GM13976 (cell line): ENCODE measurements around the gene BABAM2.
"Not testable (repeated sequence)": the region's sequence is repeated elsewhere in the genome, so short reads cannot be mapped to it uniquely, and the experiment has no call there.

Experiments
- DNase-seq: peaks from one replicate; pipeline ENCODE4 v3.0.0; 2012; ENCODE audit warnings: low spot score
- in situ Hi-C: fragments of 300-500 bp; cut with MboI; formaldehyde crosslinking; loops from one replicate; pipeline ENCODE4 v1.12.0; 2022; ENCODE audit warnings: low sequenced_read_pairs, mixed read lengths, inconsistent platforms; ENCODE audit not compliant: unreplicated experiment
- TF ChIP-seq, protein P1 (sequence below): IDR thresholded peaks from 2 replicates; pipeline ENCODE4 v1.5.1; 2012; ENCODE audit warnings: borderline replicate concordance, mild to moderate bottlenecking; ENCODE audit not compliant: insufficient read depth; ENCODE audit errors: extremely low read depth, missing control alignments, control extremely low read depth

BABAM2 gene

GRCh38 chr2:28025123-28025522, 134.6 kb downstream of the BABAM2 start:
- in situ Hi-C loops, result no loop called here
- no peak for DNase-seq
- TF ChIP-seq, protein P1, sequence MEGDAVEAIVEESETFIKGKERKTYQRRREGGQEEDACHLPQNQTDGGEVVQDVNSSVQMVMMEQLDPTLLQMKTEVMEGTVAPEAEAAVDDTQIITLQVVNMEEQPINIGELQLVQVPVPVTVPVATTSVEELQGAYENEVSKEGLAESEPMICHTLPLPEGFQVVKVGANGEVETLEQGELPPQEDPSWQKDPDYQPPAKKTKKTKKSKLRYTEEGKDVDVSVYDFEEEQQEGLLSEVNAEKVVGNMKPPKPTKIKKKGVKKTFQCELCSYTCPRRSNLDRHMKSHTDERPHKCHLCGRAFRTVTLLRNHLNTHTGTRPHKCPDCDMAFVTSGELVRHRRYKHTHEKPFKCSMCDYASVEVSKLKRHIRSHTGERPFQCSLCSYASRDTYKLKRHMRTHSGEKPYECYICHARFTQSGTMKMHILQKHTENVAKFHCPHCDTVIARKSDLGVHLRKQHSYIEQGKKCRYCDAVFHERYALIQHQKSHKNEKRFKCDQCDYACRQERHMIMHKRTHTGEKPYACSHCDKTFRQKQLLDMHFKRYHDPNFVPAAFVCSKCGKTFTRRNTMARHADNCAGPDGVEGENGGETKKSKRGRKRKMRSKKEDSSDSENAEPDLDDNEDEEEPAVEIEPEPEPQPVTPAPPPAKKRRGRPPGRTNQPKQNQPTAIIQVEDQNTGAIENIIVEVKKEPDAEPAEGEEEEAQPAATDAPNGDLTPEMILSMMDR, result no peak

DNA sequence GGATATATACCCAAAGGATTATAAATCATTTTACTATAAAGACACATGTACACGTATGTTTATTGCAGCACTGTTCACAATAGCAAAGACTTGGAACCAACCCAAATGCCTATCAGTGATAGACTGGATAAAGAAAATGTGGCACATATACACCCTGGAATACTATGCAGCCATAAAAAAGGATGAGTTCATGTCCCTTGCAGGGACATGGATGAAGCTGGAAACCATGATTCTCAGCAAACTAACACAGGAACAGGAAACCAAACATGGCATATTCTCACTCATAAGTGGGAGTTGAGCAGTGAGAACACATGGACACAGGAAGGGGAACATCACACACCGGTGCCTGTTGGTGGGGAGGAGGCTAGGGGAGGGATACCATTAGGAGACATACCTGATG, 135.7 kb downstream of the BABAM2 start:
- DNase-seq, in situ Hi-C loops: not testable (repeated sequence)

- in situ Hi-C loops, result no loop called here
- TF ChIP-seq, protein P1, result no peak
- DNase-seq, result no peak
Observed at GRCh38 chr2:28028025-28028424, 137.5 kb downstream of the BABAM2 start.

DNA sequence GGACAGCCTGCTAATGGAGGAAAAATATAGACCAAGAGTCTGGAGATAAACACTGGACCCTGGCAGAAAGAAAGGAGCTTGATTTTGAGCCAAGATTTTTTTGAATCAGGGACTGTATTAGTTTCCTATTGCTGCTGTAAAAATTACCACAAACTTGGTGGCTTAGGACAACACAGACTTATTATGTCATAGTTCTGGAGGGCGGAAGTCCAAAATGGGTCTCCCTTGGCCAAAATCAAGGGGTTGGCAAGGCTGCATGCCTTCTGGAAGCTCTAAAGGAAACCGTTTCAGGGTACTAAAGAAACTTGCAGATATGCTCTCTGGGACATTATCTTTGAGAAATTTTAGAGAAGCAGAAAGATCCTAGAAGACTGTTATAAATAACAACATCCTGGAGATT, 140.1 kb downstream of the BABAM2 start:
- TF ChIP-seq, protein P1, result no peak
- in situ Hi-C loops, result no loop called here
- DNase-seq, result no peak

DNA sequence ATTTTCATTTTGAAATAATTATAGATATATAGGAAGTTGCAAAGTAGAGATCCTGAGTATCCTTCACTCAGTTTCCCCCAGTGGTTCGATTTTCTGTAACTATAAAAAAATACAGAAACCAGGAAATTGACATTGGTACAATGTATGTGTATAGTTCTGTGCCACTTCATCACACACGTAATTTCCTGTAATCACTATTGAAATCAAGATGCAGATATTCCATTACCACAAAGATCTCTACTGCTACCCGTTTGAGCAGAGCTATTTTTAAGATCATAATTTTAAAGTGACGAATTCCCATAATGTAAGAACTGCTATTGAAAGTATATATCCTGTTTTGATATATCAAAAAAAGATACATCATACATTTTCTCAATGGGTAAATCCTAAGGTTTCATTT, 142.3 kb downstream of the BABAM2 start:
- in situ Hi-C loops, result no loop called here
- TF ChIP-seq, protein P1, result no peak
- DNase-seq, result no peak

GRCh38 chr2:28034696-28035095, 144.2 kb downstream of the BABAM2 start:
- TF ChIP-seq, protein P1, result no peak
- in situ Hi-C loops, result no loop called here
- DNase-seq, result no peak

GRCh38 chr2:28035163-28035690, 144.7 kb downstream of the BABAM2 start:
- no peak for DNase-seq
- in situ Hi-C loops, result no loop called here
- TF ChIP-seq, protein P1, result no peak
